Head of caudate nucleus (tissue), 42 donors: ENCODE data around the gene VPS13C.
A peak's percentile ranks its signal among the peaks of the same experiment; 100 is the strongest.

ENCODE experiments used
- DNase-seq, 42 donors: peaks; one replicate each; pipeline versions ENCODE4 v3.0.0 to v3.0.0-alpha.2; 2020 to 2021; ENCODE audit warnings: mixed read lengths in 7 of 42
- intact Hi-C: fragments of 100-400 bp; cut with DNase I; formaldehyde crosslinking; loops from one replicate; pipeline ENCODE4 v1.15.0; 2022

The VPS13C gene, protein sequence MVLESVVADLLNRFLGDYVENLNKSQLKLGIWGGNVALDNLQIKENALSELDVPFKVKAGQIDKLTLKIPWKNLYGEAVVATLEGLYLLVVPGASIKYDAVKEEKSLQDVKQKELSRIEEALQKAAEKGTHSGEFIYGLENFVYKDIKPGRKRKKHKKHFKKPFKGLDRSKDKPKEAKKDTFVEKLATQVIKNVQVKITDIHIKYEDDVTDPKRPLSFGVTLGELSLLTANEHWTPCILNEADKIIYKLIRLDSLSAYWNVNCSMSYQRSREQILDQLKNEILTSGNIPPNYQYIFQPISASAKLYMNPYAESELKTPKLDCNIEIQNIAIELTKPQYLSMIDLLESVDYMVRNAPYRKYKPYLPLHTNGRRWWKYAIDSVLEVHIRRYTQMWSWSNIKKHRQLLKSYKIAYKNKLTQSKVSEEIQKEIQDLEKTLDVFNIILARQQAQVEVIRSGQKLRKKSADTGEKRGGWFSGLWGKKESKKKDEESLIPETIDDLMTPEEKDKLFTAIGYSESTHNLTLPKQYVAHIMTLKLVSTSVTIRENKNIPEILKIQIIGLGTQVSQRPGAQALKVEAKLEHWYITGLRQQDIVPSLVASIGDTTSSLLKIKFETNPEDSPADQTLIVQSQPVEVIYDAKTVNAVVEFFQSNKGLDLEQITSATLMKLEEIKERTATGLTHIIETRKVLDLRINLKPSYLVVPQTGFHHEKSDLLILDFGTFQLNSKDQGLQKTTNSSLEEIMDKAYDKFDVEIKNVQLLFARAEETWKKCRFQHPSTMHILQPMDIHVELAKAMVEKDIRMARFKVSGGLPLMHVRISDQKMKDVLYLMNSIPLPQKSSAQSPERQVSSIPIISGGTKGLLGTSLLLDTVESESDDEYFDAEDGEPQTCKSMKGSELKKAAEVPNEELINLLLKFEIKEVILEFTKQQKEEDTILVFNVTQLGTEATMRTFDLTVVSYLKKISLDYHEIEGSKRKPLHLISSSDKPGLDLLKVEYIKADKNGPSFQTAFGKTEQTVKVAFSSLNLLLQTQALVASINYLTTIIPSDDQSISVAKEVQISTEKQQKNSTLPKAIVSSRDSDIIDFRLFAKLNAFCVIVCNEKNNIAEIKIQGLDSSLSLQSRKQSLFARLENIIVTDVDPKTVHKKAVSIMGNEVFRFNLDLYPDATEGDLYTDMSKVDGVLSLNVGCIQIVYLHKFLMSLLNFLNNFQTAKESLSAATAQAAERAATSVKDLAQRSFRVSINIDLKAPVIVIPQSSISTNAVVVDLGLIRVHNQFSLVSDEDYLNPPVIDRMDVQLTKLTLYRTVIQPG (N-terminal part only)

DNA sequence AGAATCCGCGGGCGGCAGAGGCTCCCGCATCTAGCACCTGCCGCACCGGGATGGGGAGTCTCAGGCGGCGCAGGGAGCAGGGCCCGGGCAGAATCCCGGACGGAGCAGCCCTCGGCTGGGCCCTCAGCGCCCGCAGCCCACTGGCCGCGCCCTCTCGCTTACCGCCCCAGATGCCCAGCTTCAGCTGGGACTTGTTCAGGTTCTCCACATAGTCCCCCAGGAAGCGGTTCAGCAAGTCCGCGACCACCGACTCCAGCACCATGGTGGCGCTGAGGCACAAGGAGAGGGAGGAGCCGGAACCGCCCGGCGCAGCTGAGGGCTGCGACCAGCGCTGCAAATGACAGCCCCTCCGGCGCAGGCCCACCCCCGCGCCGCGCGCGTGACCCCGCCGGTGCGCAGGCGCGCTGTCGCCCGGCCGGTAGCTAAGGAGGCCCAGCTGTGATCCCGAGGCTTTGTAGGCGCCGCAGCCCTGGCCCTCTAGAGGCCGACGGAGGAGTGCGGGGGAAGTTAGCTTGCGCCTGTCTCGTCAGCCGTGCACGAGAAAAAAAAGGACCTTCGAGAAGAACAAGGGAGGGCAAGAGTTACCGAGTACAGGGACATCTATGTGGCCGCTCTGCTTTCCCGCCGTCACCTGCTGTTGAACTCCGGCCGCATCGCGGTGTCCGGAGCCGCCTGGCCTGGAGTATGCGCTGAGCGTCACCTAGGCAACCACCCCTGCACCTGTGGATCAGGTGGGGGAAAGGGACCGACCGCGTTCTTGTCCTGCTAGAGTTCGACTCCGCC, at the start of gene VPS13C:
VPS13C (minus strand) TSS at position 335 of the 783 bp plus-strand sequence; CDS start at position 262, 73 bp downstream.
- DNase-seq = peak; percentile 80 to 97 (median 92)
- intact Hi-C loops = loop anchor here (10.0 kb wide), 1 partner anchor 176 kb away; no protein-coding TSS in a partner anchor

DNA sequence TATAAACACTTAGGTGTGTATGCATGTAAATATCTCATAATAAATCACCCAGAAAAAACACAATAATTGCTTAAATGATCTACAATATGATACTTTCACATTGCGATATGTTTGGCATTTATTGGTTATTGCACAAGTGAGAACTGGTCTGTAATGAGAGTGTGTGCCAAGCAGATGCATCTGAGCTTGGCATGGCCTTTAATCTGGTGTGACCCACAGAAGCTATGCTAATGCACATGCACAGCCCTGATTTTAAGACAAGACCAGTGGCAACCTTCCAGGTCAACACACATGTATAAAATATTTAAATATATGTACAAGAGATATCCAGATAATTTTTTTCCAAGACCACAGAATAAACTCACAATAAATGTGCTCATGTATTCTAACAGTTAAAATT, 49.2 kb upstream of the VPS13C start:
- no peak for DNase-seq
- intact Hi-C loops = no loop called here

DNA sequence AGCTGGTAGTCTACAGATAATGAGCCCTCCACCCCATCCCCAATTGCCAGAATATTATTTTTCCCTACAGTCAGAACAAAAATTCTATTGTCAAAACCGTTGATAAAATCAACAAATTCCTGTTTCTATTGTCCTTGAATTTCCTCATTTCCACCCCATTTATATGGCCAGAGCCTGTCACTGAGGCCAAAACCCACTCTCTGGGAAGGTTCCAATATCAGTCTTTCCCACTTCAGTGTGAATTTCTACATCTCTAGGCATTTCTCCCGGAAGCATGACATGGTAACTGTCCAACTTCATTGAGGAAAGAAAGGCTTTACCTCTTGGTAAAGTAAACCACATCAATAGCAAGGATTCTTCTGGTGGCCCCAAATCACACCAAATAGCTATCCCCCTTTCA, 48.2 kb upstream of the VPS13C start:
- intact Hi-C loops = no loop called here

DNA sequence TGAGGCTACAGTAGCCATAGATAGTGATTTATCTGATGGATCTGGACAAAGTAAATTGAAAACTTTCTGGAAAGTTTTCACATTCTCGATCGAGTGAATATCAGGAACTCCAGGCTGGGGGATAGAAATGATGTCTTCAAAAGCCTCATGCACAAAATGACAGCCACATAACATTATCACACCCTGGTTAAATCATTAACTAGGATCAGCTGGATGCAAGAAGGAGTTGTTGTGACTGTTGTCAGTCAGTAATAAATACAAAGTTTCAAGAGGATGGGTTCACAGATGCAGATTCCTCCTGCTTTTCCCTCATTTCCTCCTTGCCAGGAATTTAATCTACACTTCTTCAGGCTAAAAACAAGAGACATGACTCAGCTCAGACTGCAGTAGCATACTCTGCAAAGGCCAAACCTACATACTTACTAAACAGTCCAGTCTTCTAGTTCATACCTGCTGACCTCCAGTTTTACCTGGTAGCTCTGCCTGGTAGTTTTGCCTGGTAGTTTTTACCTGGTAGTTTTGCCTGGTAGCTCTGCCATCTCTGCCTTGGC, 47.4 kb upstream of the VPS13C start:
- DNase-seq = no peak

More for the DNA sequence above, 48.2 kb upstream of the VPS13C start:
- no peak for DNase-seq

DNA sequence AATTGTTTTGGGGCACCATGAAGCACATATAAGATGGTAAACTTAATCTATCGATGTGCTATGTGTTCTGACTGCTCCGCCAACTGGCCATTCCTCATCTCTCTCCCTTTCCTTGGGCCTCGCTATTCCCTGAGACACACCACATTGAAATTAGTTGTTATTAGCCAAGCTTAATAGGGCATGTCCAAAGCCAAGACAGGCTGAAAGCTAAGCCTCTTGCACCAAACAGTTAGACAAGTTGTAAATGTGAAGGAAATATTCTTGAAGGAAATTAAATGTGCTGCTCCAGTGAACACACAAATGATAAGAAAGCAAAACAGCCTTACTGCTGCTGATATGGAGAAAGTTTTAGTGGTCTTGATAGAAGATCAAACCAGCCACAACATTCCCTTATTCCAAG, 45.8 kb upstream of the VPS13C start:
- intact Hi-C loops = no loop called here
- DNase-seq = no peak

More for the DNA sequence above, 47.4 kb upstream of the VPS13C start:
- intact Hi-C loops = no loop called here

DNA sequence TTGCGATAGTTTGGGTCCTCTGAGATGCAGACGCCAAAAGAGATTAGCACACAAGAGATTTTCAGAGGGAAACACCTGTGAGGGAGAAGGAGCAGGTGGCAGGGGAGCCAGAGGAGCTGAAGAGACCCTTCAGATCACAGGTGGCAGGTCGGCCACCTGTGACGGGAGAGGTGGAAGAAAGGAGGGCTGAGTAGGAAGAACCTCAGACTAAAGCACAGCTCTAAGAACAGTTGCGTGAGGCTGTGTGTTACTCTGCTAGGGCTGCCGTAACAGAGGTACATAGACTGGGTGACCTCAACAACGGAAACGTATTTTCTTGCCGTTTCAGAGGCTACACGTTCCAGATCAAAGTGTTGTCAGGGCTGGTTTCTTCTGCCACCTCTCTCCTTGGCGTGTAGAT, 45.0 kb upstream of the VPS13C start:
- DNase-seq = no peak
- intact Hi-C loops = no loop called here

DNA sequence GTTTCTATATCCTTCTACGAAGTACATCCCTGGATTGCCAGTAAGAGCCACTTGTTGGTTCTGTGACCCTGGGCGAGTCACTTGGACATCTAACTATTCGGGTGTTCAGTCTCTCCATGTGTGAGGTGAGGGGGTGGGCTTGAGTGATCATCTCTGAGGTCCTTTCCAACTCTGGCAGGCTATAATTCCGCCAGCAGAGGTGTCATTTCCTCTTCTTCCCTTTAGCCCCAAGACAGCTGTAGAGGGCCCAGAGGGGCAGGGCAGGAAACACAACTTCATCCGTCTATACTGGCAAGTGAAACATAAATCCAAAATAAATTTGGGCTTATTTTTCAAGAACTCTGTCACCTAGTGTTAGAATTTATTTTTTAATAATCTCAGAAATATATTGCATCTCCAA, 44.6 kb upstream of the VPS13C start:
- intact Hi-C loops = no loop called here
- no peak for DNase-seq

DNA sequence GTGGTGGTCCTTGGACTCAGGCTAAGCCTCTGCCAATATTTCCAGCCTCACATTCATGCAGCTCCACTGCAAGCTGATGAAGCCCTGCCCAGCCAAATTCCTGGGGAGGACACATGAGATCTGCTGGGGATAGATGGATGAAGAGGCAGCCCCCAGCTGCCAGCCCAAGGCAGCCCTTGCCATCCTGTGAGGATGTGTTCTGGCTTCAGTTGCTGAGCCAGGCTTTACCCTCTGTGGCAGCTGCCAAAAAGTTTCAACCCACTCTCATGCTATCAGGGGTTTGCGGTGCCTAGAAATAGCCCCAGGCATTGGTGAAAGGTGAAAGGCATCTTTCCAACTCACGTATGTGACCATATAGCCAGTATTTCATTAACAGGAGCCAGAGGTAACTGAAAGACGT, 44.2 kb upstream of the VPS13C start:
- no peak for DNase-seq
- intact Hi-C loops = no loop called here

DNA sequence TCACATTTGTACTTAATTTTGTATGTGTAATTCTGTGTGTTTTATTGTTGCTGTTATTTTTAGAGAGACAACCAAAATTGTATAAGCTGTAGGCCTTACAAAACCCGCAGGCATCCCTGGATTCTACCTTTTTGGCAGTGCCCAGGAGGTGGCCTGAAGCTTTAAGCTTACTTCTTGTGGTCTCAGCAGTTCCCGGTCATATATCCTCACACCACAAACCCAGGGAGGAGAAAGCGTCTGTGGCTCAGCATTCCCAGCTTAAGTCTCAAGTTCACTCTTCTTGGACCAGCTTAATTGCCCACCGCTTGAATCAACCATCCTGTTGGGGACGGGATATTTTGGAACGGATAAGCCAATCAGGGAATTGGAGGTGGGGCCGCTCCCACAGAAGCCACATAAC, 43.2 kb upstream of the VPS13C start:
- intact Hi-C loops = no loop called here
- no peak for DNase-seq

DNA sequence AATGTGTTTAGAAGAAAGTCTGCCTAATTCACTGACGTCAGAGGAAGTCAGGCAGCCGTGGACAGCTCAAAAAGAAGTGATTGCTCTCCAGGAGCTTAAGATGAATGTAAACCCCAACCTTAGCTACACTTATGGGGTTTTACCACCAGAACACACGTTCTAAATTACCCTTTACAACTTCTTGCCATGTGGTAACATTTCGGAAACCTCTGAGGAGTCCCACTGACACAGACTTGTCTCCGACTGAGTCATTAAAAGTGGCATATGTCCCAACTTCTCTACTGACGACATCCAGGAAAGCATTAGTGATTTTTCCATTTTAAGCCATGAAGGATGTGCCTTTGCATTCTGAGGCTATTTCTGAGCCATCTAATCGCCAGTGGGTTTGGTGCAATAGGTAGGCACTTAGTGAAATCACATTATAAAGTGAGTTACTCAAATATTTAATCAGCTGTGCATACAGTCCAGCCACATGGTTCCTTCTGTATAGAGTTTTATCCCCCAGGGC, 38.9 kb upstream of the VPS13C start:
- intact Hi-C loops = no loop called here

DNA sequence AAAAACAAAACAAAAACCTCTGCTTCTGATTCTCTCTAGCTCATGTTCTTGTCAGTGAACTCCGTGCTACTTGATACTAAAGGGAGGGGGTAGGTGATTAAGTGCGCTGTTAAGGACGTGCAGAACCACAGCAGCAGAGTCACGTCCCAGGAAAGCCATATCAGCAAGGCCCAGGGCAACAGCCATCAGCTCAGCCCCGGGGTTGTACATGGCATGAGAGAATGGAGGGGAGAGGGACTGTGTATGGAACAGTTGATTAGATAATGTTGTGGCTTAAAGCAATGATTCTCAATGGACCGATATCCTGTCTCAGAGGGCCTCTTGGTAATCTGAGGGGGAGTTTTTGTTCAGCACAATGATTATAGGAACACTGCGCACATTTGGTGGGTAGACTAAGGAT, 34.1 kb upstream of the VPS13C start:
- intact Hi-C loops = no loop called here
- no peak for DNase-seq

More for the DNA sequence above, 38.9 kb upstream of the VPS13C start:
- DNase-seq = no peak

DNA sequence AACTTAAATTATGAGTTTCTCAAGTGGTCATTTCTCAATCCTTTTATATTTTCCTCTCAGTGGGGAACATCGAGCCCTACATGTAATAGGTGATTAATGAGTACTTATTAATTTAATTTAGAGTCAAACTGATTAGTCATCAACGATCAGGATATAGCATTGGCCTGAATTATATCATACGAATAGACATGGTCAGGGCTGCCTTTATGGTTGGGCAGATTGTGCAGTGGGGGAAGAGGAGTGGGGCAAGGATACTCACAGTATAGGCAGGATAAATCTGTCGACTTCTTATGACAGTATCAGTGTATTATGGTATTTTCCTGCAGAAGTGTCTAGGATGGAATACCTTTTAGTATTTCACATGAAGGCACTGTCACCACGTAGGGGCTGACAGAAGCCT, 33.6 kb upstream of the VPS13C start:
- intact Hi-C loops = no loop called here
- no peak for DNase-seq

DNA sequence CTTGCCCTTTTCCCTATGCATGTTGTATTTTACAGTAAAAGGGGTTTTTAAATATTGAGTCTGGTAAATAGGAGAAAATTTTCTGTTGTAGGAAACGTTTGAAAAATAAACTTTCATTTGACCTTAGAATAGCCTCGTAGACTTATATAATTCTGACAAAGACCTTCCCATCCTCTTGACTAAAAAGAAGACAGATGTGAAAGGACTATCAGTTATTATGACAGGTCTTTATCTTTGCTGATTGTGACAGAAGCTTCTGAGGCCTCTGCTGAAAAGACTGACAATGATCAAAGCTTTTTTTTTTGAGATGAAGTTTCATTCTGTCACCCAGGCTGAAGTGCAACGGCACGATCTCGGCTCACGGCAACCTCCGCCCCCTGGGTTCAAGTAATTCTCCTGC, 30.7 kb upstream of the VPS13C start:
- no peak for DNase-seq
- intact Hi-C loops = no loop called here

DNA sequence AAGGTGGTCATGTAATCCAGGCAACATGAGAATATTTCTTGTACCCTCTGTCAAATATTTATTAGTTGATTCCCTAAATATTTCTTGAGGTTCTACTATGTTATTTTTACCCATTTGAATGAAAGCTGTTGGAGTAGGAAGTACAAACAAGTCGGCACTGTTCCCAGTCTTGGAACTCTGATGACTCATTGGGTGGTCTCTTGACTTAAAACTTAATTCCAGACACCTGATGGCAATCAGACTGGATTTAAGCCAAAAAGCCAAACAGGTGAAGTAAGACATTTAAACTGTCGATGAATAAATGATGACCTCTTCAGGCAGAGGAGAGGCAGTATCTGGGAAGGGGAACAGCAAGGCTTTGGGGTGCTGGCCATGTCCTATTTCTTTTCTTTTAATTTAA, 29.4 kb upstream of the VPS13C start:
- DNase-seq = no peak
- intact Hi-C loops = no loop called here

DNA sequence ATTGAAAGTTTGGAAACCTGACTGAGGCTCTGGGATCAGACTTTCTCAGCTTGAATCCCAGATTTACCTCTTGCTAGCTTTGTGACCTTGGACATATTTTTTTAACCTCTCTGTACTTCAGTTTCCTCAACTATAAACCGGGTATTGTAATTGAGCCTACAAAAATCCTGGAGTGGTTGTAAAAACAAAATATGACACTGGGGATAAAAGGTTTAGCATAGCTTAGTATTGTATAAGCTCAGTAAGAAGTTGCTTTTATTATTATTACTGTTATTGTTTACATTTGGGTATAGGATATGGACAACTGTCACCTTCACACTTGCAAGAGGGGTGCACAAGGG, 28.1 kb upstream of the VPS13C start:
- DNase-seq = no peak
- intact Hi-C loops = no loop called here

DNA sequence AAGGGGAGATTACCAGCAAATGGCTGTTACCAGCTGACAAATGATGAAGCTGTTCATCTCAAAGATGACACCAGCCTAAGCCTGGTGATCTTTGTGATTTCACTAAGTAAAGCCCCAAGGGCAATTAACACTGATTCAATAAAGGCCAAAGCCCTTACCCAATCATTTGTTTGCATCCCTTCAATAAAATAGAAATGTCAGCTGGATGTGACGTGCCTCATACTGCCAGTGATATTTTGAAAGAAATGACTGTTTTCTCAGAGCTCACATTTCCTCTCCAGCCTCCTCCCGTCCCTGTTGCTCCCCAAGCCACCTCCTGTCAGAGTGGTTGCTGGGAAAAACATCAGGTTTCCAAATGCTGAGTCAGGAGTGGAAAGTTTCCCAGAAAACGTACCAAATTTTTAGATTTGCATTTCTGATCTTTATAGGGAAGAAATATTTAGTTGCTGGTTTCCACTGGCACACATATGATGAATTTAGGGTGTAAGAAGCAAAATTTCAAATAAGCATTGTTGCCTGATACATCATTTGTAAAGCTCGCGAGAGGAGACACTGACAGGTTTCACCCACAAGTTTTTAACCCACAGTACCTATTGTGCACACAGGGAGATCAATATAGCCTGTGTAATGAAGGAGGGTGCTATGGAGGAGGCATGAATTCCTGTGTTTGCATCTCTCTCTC, 27.6 kb upstream of the VPS13C start:
- peak in 19 of 42 donors; percentile 10 to 64 (median 25) for DNase-seq
- intact Hi-C loops = no loop called here

DNA sequence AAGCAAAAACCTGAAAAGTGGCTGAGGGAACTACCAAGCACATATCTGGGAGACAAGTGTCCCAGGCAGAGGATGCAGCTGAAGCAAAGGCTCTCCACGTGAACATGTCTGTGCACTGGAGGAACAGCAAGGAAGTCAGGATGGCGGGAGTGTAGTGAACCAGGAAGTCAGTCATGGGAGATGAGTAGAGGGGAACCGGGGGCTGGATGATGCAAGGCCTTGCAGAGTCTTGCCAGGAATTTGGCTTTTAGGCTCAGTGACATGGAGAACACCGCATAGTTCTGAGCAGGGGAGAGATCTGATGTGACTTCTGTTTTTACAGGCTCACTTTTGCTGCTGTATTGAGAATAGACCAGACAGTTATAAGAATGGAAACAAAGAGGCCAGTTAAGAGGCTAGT, 25.5 kb upstream of the VPS13C start:
- DNase-seq = peak in 14 of 42 donors; percentile 8 to 49 (median 28)
- intact Hi-C loops = no loop called here
